ENCODE data around the gene WTAP. TPM values are rescaled to one million over a fixed set of nuclear protein-coding genes. Genes with fewer than 3 reads are reported as not detected.
"Not testable (repeated sequence)": the region's sequence is repeated elsewhere in the genome, so short reads cannot be mapped to it uniquely, and the experiment has no call there.

Gene WTAP
- 63.0 TPM for polyA plus RNA-seq (2013, experiment 1 of 2; ENCODE audit: insufficient read length)
- 67.6 TPM for polyA plus RNA-seq (2013, experiment 2 of 2; ENCODE audit: insufficient read length)

GRCh38 chr6:159726918-159727716 lies at the start of gene WTAP:
Gene WTAP, plus strand, starts transcription at chr6:159727506. Its CDS starts 8,760 bp downstream, at chr6:159736266.
- DNase-seq = peak; percentile 94

GRCh38 chr6:159677506-159678165 lies 49.7 kb upstream of the WTAP start:
- DNase-seq = no peak

GRCh38 chr6:159678574-159678973 lies 48.7 kb upstream of the WTAP start:
- no peak for DNase-seq

GRCh38 chr6:159679091-159680077 lies 47.9 kb upstream of the WTAP start:
- peak; percentile 32 for DNase-seq

GRCh38 chr6:159680104-159680503 lies 47.2 kb upstream of the WTAP start:
- DNase-seq = no peak

GRCh38 chr6:159681191-159681880 lies 46.0 kb upstream of the WTAP start:
- no peak for DNase-seq

- no peak for DNase-seq
Measured at GRCh38 chr6:159682295-159682694, 45.0 kb upstream of the WTAP start.

- DNase-seq = no peak
Measured at GRCh38 chr6:159682810-159683209, 44.5 kb upstream of the WTAP start.

GRCh38 chr6:159684013-159684304 lies 43.3 kb upstream of the WTAP start:
- DNase-seq = no peak

- DNase-seq = no peak
Measured at GRCh38 chr6:159686040-159686439, 41.3 kb upstream of the WTAP start.

GRCh38 chr6:159686703-159687102 lies 40.6 kb upstream of the WTAP start:
- no peak for DNase-seq

GRCh38 chr6:159687341-159687740 lies 40.0 kb upstream of the WTAP start:
- DNase-seq = no peak

- DNase-seq = no peak
Measured at GRCh38 chr6:159688266-159688905, 38.9 kb upstream of the WTAP start.

GRCh38 chr6:159689001-159689400 lies 38.3 kb upstream of the WTAP start:
- DNase-seq = no peak

GRCh38 chr6:159690135-159690534 lies 37.2 kb upstream of the WTAP start:
- DNase-seq = not testable (repeated sequence)

- DNase-seq = peak; percentile 79
Measured at GRCh38 chr6:159691133-159691962, 36.0 kb upstream of the WTAP start.

GRCh38 chr6:159691963-159692287 lies 35.4 kb upstream of the WTAP start:
- no peak for DNase-seq

- DNase-seq = peak; percentile 33
Measured at GRCh38 chr6:159692303-159693127, 34.8 kb upstream of the WTAP start.

GRCh38 chr6:159693128-159693893 lies 34.0 kb upstream of the WTAP start, which contains the start of gene SOD2:
Gene SOD2, minus strand, starts transcription at chr6:159693241. Its CDS starts 74 bp downstream, at chr6:159693167.
- peak; percentile 77 for DNase-seq

All from fibroblast of skin of scalp (primary cell).